HG03175 (cell line): ENCODE measurements around the gene PLB1.

Experiments used
- ATAC-seq: cut with Tn5 transposase; IDR thresholded peaks from one replicate; pipeline ENCODE4 v1.9.1; 2021; ENCODE audit warnings: mild to moderate bottlenecking, moderate library complexity; ENCODE audit not compliant: unreplicated experiment

Gene PLB1

DNA sequence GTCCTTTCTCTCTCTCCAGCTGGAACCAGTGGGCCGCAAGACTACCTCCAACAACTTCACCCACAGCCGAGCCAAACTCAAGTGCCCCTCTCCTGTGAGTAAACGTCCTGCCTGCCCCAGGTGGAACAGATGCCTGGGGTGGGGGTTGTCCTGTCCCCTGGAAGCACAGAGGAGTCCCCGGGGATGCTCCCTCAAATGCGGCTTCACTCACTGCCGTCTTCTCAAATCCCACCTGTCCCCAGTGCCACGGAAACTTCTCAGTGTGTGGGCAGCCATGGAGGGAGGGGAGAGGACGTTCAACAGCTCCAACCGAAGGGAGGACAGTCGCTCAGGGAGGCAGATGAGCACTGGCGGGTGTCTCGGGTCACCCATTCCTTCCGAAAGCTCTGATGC, 145.0 kb downstream of the PLB1 start:
- no peak for ATAC-seq

DNA sequence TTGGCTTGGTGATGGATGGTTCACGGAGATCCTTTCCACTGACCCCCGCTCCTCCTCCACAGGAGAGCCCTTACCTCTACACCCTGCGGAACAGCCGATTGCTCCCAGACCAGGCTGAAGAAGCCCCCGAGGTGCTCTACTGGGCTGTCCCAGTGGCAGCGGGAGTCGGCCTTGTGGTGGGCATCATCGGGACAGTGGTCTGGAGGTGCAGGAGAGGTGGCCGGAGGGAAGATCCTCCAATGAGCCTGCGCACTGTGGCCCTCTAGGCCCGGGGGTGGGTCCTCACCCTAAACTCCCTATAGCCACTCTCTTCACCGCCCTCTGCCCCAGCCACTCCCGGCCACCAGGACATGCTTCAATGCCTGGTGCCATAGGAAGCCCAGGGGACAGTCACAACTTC, 146.9 kb downstream of the PLB1 start:
- no peak for ATAC-seq

DNA sequence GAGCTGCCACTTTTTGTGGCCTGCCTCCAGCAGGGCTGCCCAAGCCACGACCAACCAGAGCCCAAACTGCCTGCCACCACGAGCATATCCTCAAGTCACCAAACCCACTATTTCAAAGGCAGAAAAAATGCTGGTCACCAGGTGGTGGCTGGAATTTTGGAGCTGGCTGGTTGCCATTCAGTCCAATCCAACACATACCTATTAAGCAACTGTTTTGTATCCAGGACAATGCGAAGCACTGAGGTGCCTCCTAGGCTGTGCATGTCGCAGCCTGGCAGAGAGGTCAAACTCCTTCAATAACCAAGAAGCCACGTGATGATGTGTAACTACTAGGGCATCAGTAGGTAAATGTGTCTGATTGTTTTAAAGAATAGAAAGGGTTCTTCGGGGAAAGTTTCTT, 147.5 kb downstream of the PLB1 start:
- no peak for ATAC-seq

DNA sequence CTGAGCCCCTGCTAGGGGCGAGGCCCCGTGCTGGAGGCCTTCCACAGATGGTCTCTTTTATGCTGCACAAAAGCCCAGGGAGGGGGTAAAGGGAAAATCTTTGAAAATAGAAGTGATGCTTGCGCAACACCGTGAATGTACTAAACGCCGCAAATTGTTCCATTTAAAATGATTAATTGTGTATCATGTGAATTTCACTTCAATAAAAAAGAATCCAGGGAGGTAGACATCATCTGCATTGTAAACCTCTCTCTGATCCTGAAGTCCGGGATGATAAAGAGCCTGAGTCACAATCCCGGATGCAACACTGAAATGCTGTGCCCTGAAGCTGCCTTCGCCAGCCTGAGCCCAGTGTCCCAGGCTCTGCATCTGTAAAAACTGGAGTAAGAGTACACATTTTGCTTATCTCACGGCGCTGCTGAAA, 148.1 kb downstream of the PLB1 start:
- ATAC-seq: no peak

DNA sequence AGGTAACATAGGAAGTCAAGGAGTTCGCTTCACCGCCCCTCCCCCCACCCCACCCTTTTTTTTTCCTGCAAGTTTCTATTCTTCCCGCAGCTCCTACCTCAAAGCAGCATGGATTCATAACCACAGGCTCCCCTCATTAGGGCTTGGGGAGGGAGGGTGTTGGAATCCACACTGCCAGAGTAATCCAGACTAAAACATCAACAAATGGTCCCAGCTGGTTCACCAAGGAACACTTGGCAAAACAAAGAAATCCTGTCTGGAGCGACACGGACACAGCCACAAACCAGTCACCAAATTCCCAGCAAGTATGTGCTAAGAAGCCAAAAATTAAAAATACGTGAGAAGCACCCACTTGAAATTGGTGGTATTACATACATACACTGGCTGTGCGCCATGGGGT, 148.9 kb downstream of the PLB1 start:
- no peak for ATAC-seq

DNA sequence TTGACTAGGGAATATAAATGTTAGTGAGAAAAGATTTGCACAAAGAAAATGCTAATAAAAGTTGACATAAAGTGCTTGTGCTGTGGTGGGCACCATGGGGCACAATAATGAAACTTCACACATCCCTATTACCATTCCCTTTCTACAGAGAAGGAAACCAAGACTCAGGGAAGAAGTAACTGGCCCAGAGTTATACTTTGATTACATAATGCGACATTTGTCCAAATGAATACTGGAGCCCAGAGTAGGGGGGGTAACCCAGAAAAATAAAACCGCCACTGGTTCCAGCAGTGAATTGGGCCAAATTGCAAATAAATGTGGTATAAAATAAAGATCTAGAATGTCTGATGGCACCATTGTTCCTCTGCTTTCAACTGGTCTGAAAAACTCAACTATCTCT, 149.7 kb downstream of the PLB1 start:
- no peak for ATAC-seq

DNA sequence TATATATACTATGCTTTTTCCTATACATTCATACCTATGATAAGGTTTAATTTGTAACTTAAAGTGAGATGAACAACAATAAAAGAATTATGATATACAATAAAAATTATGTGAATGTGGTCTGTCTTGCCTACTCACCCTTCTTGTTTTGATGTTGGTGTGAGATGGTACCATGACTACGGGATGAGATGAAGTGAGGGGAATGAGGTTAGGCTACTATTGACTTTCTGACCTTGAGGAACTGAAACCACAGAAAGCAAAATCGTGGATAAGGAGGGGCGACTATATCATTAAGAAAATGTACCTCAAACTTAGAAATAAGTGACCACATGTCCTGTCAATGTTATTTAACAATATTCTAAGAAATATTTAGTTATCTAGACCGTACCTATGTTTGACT, 151.8 kb downstream of the PLB1 start:
- no peak for ATAC-seq

DNA sequence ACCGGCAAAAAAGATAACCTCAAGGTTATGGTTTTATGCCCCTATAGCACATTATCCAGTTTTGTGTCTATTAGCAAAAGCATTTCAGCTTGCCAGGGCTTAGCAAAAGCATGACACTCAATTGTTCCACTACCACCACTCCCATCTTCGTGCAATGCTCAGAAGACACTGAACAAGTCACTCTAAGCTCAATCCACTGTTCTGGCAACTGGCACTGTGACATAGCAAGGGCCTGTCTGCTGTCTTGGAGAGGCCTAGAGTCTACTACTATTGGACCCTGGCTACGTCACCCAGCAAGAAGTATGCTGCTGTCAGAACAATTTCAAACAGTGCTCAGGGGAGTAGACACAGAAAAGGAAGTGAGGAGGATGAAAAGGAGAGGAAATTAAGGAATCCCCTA, 152.3 kb downstream of the PLB1 start:
- no peak for ATAC-seq

DNA sequence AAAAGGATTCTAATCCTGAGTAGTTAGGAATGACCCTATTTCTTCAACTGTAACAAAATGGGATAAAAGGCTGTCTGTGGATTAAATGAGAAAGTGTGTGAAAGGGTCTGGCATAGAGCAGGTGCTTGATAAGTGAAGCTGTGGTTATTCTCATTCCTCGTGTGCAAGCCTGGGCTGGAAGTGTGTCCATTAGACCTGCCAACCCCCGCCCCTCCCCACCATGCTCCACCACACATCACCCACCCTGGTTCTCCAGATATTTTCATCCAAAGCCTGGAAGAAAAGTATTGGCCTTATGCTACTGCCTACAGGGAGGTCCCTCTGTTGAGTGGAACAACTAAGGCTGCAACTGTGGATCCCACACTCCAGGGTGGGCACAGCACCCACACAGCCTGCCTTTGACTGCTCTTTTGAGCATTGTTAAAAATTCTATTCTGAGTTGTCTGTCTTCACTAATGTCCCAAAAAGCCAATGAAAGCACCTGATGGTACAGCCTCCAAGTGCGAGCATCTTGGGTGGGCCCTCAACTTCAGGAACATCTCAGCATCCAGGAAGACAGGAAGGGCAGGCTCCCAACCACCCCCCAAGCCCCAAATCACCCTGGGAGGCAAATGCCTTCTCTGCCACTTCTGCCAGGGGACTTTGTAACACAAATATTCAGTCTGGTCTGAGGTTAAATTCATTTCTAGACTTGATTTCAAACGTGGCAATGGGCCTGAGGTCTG, 153.0 kb downstream of the PLB1 start:
- ATAC-seq: no peak

DNA sequence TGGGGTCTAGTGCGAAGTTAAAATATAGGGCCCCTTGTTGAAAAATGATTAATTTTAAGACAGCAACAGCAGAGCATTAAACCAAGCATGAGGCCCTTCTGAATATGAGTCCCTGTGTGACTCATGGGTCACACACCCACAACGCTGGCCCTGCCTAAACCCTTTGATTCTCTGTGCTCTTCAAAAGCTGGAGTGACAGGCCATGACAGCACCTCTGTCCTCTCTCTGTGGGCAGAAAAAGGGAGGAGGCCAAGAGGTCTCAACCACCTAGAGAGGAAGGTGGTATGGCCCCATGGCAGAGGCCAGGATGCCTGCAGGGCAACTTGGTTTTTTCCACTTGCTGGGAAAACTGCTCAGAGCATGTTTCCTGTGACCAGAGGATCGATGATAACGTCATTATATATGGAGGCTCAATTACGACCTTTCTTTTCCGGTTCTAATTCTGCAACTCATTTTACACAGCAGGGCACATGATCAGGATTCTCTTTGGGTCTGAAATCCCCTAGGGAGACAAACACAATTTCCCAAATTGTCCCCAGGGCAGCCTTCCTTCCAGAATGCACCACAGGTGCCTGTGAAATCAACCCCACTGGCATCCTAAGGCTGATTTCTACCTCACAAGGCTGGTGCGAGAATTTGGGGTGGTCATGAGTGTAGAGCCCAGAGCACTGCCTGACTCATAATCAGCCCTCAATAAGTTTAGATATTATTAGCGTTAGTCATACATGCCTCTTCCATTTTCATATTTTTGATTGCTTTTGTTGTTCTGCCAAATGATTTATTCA, 153.8 kb downstream of the PLB1 start:
- ATAC-seq: peak; percentile 59

DNA sequence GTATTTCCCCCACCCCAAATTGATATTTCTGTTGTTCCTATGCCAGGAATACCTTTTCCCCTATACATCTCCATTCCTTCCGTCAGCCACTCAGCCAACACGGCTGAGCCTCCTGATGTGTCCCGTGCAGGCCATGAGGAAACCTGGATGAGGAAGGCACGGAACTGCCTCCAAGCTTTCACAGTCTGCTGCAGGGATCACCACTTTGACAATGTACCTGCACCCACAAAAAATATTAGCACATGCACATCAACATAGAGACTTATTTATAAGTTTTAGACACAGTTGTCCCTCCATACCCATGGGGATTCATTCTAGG, 154.4 kb downstream of the PLB1 start:
- ATAC-seq: no peak

DNA sequence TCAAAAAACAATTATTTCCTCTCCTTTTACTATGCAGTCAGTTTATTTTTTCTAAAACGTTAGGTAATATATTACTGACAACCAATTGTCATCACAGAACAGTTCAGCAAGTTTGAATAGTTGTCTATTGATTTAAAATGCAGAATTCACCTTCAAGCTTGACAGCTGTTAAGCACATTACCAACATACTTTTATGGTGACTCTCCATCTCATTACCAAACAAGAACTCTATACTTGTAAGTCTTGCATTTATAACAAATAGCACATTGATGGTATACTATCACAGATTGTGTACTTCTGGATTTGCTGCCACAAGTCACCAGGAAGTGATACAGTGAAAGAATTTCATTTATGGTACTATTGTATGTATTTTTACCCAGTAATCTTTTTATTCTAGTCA, 156.4 kb downstream of the PLB1 start:
- no peak for ATAC-seq

DNA sequence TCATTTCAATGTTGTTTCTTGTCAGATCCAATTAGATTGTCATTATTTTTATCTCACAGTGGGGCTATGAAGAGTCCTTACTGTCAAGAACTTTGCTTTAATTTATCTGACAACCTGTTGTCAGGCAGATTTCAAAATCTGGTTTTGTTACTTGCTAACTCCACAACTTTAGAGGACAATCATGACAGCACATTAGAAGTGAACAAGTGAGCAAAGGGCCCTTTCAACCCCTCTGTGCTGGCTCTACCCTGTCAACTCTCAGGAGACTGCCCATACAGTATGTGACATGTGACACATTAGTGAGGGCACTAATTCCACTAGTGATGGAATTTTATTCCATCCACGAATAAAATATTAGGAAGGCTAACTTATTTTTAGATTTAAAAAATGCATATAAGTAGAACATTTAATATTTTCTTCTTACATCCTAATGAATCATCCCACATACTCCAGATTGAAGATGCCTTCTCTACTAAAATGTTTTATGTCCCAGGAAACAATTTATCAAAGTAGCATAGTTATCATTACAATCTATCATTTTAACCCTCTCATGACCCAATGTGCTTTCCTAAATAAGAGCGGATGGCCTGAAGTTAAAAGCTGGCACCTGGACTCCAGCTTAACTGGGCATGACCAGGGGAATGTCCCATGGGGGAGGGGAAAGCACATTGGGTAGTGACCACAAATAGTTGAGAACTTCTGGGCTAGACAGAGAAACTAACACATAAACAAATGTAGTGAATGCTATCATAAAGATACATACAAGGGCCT, 158.2 kb downstream of the PLB1 start:
- ATAC-seq: no peak

DNA sequence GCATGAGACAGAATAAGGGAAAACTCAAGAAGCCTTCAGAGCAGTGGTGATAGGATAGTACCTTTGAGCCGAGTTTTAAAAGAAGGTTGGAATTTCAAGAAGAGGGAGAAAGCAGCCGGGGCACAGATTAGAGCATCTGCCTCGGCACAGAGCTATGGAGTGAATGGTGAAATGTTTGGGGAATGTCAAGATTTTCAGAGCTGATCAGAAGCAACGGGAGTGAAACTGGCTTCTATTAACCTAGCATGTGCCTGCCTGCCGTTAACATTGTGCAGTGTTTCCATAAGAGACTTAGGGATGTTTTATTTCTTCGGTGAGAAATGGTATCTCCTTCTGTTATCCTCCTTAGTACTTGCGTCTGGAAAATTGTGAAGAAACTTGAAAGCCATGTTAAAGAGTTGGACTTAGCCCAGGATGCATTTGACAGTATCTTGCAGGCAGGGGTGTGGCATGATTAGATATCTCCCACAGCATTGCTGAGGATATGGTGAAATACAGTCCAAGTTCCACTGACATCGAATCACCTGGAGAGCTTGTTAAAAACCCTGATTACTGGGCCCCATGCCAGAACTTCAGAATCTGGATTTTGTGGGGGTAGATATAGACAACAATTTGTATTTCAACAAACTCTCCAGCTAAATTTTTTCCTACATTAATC, 158.9 kb downstream of the PLB1 start:
- ATAC-seq: no peak

DNA sequence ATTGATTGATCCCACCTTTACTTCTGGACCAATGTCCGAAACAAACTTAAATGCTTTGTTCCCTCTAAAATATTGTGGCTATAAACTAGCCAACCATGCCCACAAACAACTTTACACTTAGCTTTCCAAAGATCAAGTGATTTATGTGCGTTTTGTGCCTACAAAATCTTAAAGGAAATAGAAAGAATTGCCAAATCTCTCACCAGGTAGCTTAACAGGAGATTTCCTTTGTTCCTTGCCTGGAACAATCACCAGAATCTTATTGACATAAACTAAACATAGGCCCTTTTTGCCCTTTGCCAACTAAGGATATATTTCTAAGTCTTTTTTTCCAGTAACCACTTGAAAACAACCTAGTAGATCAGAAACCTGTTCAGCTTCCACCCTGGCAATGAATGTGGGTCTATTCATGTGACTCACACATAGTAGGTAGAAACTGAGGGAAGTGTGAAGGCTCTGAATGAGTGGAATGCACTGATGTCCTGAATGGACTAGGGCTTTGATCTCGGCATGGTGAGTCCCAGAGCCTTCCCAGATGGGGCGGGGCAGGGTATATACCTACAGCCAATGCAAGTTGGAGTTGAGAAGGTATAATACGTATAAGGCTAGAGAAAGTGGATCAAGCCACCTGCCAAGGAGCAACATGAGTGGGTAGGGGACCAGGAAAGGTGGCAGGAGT, 161.2 kb downstream of the PLB1 start:
- ATAC-seq: no peak

DNA sequence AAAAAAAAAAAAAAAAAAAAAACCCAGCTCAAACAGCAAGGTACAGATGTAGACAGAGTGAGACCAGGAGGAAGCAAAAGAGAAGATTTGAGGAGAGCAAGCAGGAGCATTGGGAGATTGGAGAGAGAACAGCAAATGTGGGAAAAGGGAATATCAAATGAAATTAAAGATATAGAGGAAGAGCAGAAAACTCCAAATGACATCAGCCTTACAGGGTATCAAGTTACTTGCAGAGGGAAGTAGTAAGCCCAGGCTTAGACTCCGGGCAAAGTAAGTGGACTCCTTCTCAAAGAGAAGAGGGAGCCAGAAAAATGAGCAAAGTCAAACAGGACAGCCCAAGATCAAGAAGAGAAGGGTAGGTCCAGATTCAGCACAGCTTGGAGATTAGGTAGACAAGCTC, 162.5 kb downstream of the PLB1 start:
- no peak for ATAC-seq

DNA sequence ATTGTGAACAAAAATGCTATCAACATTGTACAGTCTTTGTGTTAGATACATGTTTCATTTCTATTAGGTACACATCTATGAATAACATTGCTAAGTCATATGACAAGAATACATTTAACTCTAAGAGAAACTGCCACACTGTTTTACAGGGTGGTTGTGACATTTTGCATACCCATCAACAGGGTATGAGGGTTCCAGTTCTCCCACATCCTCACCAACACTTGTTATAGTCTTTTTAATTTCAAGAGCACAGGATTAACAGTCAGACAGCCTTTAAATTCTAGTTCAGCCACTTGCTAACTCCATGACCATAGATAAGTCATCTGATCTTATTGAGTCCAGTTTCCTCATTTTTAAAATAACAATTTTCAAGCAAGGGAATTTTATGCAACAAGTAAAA, 163.3 kb downstream of the PLB1 start:
- no peak for ATAC-seq

DNA sequence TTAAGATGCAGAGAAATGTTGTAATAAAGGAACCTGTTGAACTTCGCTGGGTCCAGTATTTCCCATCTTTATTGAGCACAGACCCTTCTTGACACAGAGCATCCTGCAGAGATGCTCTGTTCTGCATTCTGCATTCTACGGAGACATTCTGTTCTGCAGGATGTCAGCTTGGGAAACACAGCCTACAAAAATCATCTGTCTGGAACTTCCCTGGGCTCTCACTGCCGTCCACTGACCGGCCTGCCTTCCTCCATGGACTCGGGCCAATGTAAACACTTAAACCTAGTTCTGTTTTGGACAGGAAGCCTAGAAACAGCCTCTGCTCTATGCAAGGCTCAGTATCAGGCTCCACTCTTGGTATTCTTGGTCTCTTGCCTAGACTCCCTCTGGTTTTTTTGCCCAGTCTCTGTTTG, 165.7 kb downstream of the PLB1 start:
- no peak for ATAC-seq

DNA sequence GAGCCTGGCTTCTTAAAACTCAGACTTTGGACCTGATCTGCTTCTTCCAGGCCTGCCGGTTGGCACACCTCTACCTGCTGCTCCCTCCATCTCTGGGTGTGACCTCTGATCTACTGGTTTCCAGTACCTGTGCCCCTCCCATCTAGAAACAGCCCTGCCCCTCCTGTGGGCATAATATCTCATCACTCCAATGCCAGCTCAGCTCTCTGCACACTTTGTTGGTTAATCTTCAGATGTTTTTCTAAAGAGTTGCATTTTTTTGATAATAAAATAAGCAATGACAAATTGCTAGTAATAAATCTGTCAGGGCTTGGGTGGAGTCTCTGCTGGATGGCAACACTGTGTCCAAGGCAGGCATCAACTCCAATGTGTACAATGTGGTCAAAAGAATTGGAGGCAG, 166.2 kb downstream of the PLB1 start:
- no peak for ATAC-seq

DNA sequence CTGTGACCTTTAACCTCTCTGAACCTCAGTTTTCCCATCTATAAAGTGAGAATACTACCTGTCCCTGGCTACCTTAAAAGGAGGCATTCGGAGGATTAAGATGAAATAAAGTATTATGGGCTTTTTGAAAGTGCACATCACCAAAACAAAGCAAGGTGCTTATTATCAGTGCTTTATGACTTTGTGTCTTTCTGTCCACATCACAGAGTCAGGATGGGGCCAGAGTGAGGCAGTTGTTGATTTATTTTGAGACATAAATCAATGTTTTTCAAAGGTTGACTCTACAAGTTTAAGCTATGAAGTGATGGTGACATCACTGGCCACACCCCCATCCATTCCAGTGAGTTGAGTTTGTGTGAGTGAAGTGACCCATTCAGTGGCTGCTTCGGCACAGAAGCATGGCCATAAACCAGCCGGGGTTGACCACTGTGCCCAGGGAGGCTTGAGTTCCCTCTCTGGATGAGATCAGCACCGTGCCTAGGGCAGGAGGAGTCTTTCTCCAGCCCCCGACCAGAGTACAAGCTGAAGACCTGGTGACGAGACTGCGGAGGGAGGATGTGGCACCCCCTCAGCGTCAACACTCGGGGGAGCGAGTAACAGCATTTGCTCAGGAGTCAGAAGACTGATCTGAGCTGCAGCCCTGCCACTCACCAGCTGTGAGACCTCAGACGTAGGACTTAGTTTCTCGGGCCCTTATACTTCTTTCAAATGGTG, 166.8 kb downstream of the PLB1 start:
- ATAC-seq: no peak
